Measurements from ENCODE around the gene MIDN.
A peak's percentile ranks its signal among the peaks of the same experiment; 100 is the strongest.

The MIDN gene

GRCh38 chr19:1248139-1248785, at the start of gene MIDN:
Gene MIDN, plus strand, starts transcription at chr19:1248583. Its CDS starts 1,714 bp downstream, at chr19:1250297.
- CTCF ChIA-PET: no interaction called here
- H3K36me3 ChIP-seq (ENCODE audit: control insufficient read depth in 2 of 2, insufficient read depth in 1 of 2, low read length in 2 of 2): peaks cover 0 to 21% of the 10 kb centered on the region in 2 experiments; a peak in 1 of 3 replicates
- POLR2A ChIA-PET: interaction anchor here (0.9 to 1.0 kb wide), 2 partner anchors 18 to 21 kb away, joined by 4 to 17 read pairs; partner anchors contain the start of gene CIRBP
- TF ChIP-seq ZNF654 (tag by site-specific recombination; IDR thresholded peaks at IDR 0.05; ENCODE audit: low read depth) (no peak), REPIN1 (tag by site-specific recombination; IDR thresholded peaks at IDR 0.05; ENCODE audit: low read depth) (no peak), ZNF366 (tag by site-specific recombination; conservative IDR thresholded peaks at IDR 0.05) (no peak), ZNF148 (tag by site-specific recombination; IDR thresholded peaks at IDR 0.05; ENCODE audit: borderline replicate concordance) (no peak), KLF8 (tag by site-specific recombination; IDR thresholded peaks at IDR 0.05) (no peak), ZNF394 (tag by site-specific recombination; IDR thresholded peaks at IDR 0.05; ENCODE audit: borderline replicate concordance) (peak; percentile 41; the same call in 1 of the 2 replicates), ZBTB44 (tag by site-specific recombination; IDR thresholded peaks at IDR 0.05) (no peak), ZNF660 (tag by site-specific recombination; IDR thresholded peaks at IDR 0.05) (no peak; the same call in 1 of the 2 replicates), OSR2 (tag by site-specific recombination; IDR thresholded peaks at IDR 0.05) (no peak), ZNF785 (tag by site-specific recombination; IDR thresholded peaks at IDR 0.05) (no peak), ZNF600 (tag by site-specific recombination; IDR thresholded peaks at IDR 0.05) (peak; percentile 78), ZXDB (tag by site-specific recombination; IDR thresholded peaks at IDR 0.05) (peak; percentile 59), SCRT1 (tag by site-specific recombination; IDR thresholded peaks at IDR 0.05; ENCODE audit: borderline replicate concordance) (no peak), ZNF707 (tag by site-specific recombination; IDR thresholded peaks at IDR 0.05) (no peak), ZNF521 (tag by site-specific recombination; IDR thresholded peaks at IDR 0.05) (no peak), ZSCAN30 (tag by site-specific recombination; IDR thresholded peaks at IDR 0.05) (no peak), IKZF3 (tag by site-specific recombination; IDR thresholded peaks at IDR 0.05) (peak; percentile 85; the same call in 1 of the 2 replicates), ZNF555 (tag by site-specific recombination; conservative IDR thresholded peaks at IDR 0.05) (no peak), ZNF169 (tag by site-specific recombination; IDR thresholded peaks at IDR 0.05) (no peak), ZNF350 (tag by site-specific recombination; IDR thresholded peaks at IDR 0.05) (no peak), ZNF114 (tag by site-specific recombination; IDR thresholded peaks at IDR 0.05) (no peak), MZF1 (tag by site-specific recombination; IDR thresholded peaks at IDR 0.05; ENCODE audit: borderline replicate concordance) (no peak; the same call in 1 of the 2 replicates), ZNF362 (tag by site-specific recombination; IDR thresholded peaks at IDR 0.05) (no peak), ZNF140 (tag by site-specific recombination; IDR thresholded peaks at IDR 0.05) (no peak), SCRT2 (tag by site-specific recombination; IDR thresholded peaks at IDR 0.05) (no peak), ZNF132 (tag by site-specific recombination; IDR thresholded peaks at IDR 0.05; ENCODE audit: borderline replicate concordance) (no peak), ZEB2 (tag by site-specific recombination; IDR thresholded peaks at IDR 0.05) (peak; percentile 95; the same call in 1 of the 2 replicates), SALL2 (tag by site-specific recombination; IDR thresholded peaks at IDR 0.05; ENCODE audit: borderline replicate concordance) (no peak), ZBTB17 (tag by site-specific recombination; IDR thresholded peaks at IDR 0.05) (peak; percentile 59; the same call in 1 of the 2 replicates), ZNF544 (tag by site-specific recombination; IDR thresholded peaks at IDR 0.05) (no peak), PRDM1 (tag by site-specific recombination; IDR thresholded peaks at IDR 0.05) (no peak), KLF16 (tag by site-specific recombination; IDR thresholded peaks at IDR 0.05) (peak; percentile 24; the same call in 1 of the 2 replicates)

More at GRCh38 chr19:1248139-1248785, at the start of gene MIDN:
- Histone ChIP-seq H3K27ac (ENCODE audit: extremely low read depth, low read depth, low read length) (peak within 1 kb of the TSS; percentile 95), H3K4me1 (ENCODE audit: control insufficient read depth, insufficient read depth, low read length) (peaks cover 4% of the 10 kb centered on the region; the same call in 1 of the 2 replicates), H3K4me3 (ENCODE audit: low read depth, low read length) (peak within 1 kb of the TSS; percentile 67), H3K9me3 (ENCODE audit: control insufficient read depth, insufficient read depth, low read depth, low read length) (no peaks in the 10 kb centered on the region)
